ENCODE results near the gene TGFBR1.

- TF ChIP-seq CTCF (conservative IDR thresholded peaks at IDR 0.05 in 1 of 2, IDR thresholded peaks at IDR 0.05 in 1 of 2; ENCODE audit: extremely low read depth in 1 of 2, insufficient read depth in 1 of 2, low read depth in 1 of 2, low read length in 2 of 2) (no peak), EZH2 (IDR thresholded peaks at IDR 0.05; ENCODE audit: borderline replicate concordance, low read length) (no peak)
Observed at GRCh38 chr9:99066571-99066970, 38.3 kb upstream of the TGFBR1 start.
